ENCODE measurements around the gene LBP. TPM values are rescaled to one million over a fixed set of nuclear protein-coding genes. Genes with fewer than 3 reads are reported as not detected.
"Not testable (repeated sequence)": the region's sequence is repeated elsewhere in the genome, so short reads cannot be mapped to it uniquely, and the experiment has no call there.

Gene LBP
- total RNA-seq, 3 donors from 2014 or later = 0.14 to 0.34 TPM; not detected in 1

DNA sequence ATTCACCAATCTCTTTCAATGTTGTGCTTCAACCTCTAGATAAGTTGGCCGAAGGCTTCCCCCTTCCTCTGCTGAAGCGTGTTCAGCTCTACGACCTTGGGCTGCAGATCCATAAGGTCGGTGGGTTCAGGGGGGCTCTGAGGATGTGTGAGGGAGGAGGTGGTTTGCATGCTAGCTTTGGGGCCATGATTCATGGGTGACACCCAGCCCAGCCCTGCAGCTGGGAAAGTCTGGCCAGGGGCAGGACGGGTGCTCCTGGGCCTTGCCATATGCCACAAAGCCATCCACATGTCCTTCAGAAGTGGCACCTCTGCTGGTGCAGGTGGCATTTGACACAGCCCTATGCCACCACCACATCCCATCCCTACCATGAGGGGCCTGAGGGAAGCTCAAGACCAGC, 27.6 kb downstream of the LBP start:
- no peak for ATAC-seq
- TF ChIP-seq, protein P1, sequence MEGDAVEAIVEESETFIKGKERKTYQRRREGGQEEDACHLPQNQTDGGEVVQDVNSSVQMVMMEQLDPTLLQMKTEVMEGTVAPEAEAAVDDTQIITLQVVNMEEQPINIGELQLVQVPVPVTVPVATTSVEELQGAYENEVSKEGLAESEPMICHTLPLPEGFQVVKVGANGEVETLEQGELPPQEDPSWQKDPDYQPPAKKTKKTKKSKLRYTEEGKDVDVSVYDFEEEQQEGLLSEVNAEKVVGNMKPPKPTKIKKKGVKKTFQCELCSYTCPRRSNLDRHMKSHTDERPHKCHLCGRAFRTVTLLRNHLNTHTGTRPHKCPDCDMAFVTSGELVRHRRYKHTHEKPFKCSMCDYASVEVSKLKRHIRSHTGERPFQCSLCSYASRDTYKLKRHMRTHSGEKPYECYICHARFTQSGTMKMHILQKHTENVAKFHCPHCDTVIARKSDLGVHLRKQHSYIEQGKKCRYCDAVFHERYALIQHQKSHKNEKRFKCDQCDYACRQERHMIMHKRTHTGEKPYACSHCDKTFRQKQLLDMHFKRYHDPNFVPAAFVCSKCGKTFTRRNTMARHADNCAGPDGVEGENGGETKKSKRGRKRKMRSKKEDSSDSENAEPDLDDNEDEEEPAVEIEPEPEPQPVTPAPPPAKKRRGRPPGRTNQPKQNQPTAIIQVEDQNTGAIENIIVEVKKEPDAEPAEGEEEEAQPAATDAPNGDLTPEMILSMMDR (IDR thresholded peaks at IDR 0.05) = no peak
- Histone ChIP-seq H3K4me3 (no peak overlapping the region), H3K9me3 (no peaks in the 10 kb centered on the region), H3K4me1 (ENCODE audit: low read depth) (no peaks in the 10 kb centered on the region), H3K36me3 (ENCODE audit: low read depth) (no peaks in the 10 kb centered on the region)
- no peak for DNase-seq
- intact Hi-C loops (cut with DNase I, micrococcal nuclease) = no loop called here

DNA sequence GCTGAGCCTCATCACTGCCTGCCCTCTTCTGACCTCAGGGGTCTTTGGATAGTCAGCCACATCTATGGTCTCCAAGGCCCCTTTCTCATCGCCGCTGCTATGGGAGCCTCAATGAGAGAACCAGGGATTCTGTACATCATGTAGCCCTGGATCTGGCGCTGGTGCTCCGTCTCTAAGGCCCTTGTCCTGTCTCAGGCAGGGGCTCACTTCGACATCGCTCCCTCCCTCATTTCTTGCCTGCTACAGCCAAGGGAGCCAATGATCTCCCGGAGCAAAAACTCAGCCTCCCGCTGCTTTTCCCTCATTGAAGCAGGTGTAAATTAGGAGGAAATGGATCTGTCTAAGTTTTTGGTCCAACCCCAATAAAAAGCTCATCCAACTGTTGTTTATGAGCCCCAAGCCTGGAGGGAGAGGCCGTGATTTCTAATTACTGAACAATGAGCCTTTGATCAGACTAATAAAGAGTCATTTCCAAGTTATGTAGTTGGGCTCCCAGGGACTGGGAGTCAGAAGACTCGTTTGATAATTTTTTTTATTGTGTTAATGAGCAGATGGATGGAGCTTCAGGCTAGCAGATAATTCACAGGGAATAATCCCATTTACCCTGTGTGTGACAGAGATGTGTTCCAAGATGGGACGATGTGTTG, 30.9 kb downstream of the LBP start:
- TF ChIP-seq, protein P1 (IDR thresholded peaks at IDR 0.05) = no peak
- Histone ChIP-seq H3K4me1 (ENCODE audit: low read depth) (no peaks in the 10 kb centered on the region), H3K9me3 (no peaks in the 10 kb centered on the region), H3K4me3 (no peak overlapping the region), H3K36me3 (ENCODE audit: low read depth) (no peaks in the 10 kb centered on the region)
- ATAC-seq = no peak
- DNase-seq = no peak
- intact Hi-C loops (cut with DNase I, micrococcal nuclease) = no loop called here

DNA sequence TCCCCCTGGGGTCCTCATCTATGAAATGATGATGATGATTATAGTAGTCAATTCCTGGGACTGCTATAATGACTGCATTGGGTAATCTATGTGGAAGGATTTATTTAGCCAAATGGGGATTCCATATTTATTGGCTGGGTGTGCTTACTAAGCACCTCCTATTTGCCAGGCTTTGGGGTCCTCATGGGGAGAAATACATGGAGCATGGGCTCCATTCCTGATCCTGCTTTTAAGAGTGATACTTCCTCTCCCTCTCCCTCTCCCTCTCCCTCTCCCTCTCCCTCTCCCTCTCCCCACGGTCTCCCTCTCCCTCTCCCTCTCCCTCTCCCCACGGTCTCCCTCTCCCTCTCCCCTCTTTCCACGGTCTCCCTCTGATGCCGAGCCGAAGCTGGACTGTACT, 31.6 kb downstream of the LBP start:
- intact Hi-C loops (cut with DNase I, micrococcal nuclease); H3K4me3 ChIP-seq; ATAC-seq; H3K4me1 ChIP-seq (ENCODE audit: low read depth); DNase-seq; H3K36me3 ChIP-seq (ENCODE audit: low read depth); H3K9me3 ChIP-seq: not testable (repeated sequence)

DNA sequence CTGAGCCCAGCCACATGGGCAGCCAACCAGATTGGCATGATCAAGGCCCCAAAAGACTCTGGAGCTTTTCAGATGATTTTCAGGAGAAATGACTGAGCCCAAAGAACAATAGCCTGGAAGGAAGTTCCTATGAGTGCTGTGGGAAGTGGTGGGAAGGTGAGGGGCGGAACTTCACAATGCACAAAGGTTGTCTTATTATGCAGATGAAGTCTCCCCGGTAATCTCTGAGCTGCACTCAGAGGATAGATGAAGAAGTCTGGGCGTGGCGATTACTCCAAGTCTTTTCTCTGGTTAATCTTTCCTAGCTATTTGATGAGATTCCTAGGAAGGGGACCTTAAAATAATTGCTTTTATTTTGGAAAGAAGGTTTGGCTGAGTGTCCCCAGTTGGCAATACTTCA, 36.9 kb downstream of the LBP start:
- Histone ChIP-seq H3K4me3 (no peak overlapping the region), H3K36me3 (ENCODE audit: low read depth) (no peaks in the 10 kb centered on the region), H3K4me1 (ENCODE audit: low read depth) (no peaks in the 10 kb centered on the region), H3K9me3 (no peaks in the 10 kb centered on the region)
- ATAC-seq = no peak
- no peak for DNase-seq
- TF ChIP-seq, protein P1 (IDR thresholded peaks at IDR 0.05) = no peak
- intact Hi-C loops (cut with DNase I, micrococcal nuclease) = no loop called here

DNA sequence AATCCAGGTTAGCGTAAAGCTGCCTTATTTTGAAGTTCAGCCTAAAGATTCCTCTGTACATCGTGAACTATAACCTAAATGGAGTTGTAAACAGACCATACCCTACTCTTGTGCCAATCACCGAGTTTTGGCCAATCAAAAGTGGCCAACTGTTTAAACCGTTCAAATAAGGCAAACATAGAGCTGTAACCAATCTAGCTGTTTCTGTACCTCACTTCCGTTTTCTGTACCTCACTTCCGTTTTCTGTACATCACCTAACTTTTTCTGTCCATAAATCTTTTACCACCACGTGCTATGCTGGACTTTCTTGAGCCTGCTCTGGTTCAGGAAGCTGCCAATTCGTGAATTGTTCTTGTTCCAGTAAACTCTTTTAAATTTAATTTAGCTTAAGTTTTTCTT, 39.7 kb downstream of the LBP start:
- no peaks in the 10 kb centered on the region for H3K9me3 ChIP-seq
- intact Hi-C loops (cut with DNase I, micrococcal nuclease) = no loop called here
- no peak for DNase-seq
- no peak overlapping the region for H3K4me3 ChIP-seq
- no peaks in the 10 kb centered on the region for H3K36me3 ChIP-seq (ENCODE audit: low read depth)
- ATAC-seq = no peak
- TF ChIP-seq, protein P1 (IDR thresholded peaks at IDR 0.05) = no peak
- H3K4me1 ChIP-seq (ENCODE audit: low read depth) = no peaks in the 10 kb centered on the region

DNA sequence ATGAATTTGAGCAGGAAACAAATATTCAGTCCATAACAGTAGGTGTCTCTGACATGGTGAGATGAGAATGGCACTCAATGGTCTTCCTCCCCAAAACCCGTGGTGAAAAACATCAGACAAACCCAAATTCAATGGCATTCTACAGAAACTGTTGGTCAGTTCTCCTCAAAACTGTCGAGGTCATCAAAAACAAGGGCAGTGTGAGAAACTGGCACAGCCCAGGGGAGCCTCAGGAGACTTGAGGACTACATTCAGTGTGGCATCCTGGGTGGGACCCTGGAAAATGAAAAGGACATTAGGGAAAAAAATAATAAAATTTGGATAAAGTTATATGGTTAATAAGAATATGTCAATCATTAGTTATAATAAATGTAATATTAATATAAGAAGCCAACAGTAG, 40.6 kb downstream of the LBP start:
- Histone ChIP-seq H3K36me3 (ENCODE audit: low read depth) (no peaks in the 10 kb centered on the region), H3K4me3 (no peak overlapping the region), H3K4me1 (ENCODE audit: low read depth) (no peaks in the 10 kb centered on the region), H3K9me3 (no peaks in the 10 kb centered on the region)
- TF ChIP-seq, protein P1 (IDR thresholded peaks at IDR 0.05) = no peak
- ATAC-seq = no peak
- no peak for DNase-seq
- intact Hi-C loops (cut with DNase I, micrococcal nuclease) = no loop called here

Data from mucosa of descending colon (tissue), 3 donors.